NCI-H748 treated with DMSO at 0.1 percent for 48 hours (cell line): ENCODE measurements around the gene MYH14.

Source experiments
- DNase-seq: peaks from one replicate; lab custom pipeline; 2025; lab: John Stamatoyannopoulos, UW

The MYH14 gene

GRCh38 chr19:50192463-50193211, 10.8 kb upstream of the MYH14 start:
- no peak for DNase-seq

- DNase-seq = no peak
Observed at GRCh38 chr19:50195224-50195623, 8.2 kb upstream of the MYH14 start.

- no peak for DNase-seq
Observed at GRCh38 chr19:50196322-50196932, 7.0 kb upstream of the MYH14 start.

- no peak for DNase-seq
Observed at GRCh38 chr19:50197348-50197747, 6.1 kb upstream of the MYH14 start.

GRCh38 chr19:50198431-50199258, 4.8 kb upstream of the MYH14 start:
- no peak for DNase-seq

- no peak for DNase-seq
Observed at GRCh38 chr19:50199259-50199555, 4.2 kb upstream of the MYH14 start.

- DNase-seq = no peak
Observed at GRCh38 chr19:50202386-50202785, 1.0 kb upstream of the MYH14 start.

GRCh38 chr19:50202962-50203280, 501 bp upstream of the MYH14 start:
- no peak for DNase-seq

- no peak for DNase-seq
Observed at GRCh38 chr19:50204081-50204428, 633 bp downstream of the MYH14 start.

- peak; percentile 82 for DNase-seq
Observed at GRCh38 chr19:50204811-50205675, 1.6 kb downstream of the MYH14 start.

- peak; percentile 53 for DNase-seq
Observed at GRCh38 chr19:50205681-50206138, 2.3 kb downstream of the MYH14 start.

GRCh38 chr19:50206191-50206590, 2.8 kb downstream of the MYH14 start:
- DNase-seq = no peak

GRCh38 chr19:50207730-50208129, 4.3 kb downstream of the MYH14 start:
- DNase-seq = no peak

- DNase-seq = no peak
Observed at GRCh38 chr19:50209131-50209530, 5.7 kb downstream of the MYH14 start.

- DNase-seq = no peak
Observed at GRCh38 chr19:50210425-50210824, 7.0 kb downstream of the MYH14 start.

- no peak for DNase-seq
Observed at GRCh38 chr19:50213925-50214324, 10.5 kb downstream of the MYH14 start.

GRCh38 chr19:50214699-50215543, 11.5 kb downstream of the MYH14 start:
- peak; percentile 61 for DNase-seq

- DNase-seq = no peak
Observed at GRCh38 chr19:50215820-50216219, 12.4 kb downstream of the MYH14 start.

- no peak for DNase-seq
Observed at GRCh38 chr19:50221087-50221486, 17.7 kb downstream of the MYH14 start.

GRCh38 chr19:50222691-50223438, 19.4 kb downstream of the MYH14 start:
- DNase-seq = no peak

GRCh38 chr19:50223439-50223716, 20.0 kb downstream of the MYH14 start:
- no peak for DNase-seq
